BJ (cell line): Measurements from ENCODE around the gene CLEC1A. TPM values are rescaled to one million over a fixed set of nuclear protein-coding genes. Genes with fewer than 3 reads are reported as not detected.

Experiments
- CTCF ChIA-PET: fragments of 350-600 bp; formaldehyde crosslinking; extraction: SDS; loops from one replicate; lab custom pipeline; 2021; ENCODE audit warnings: antibody characterized with exemption, inconsistent platforms; lab: Yijun Ruan, JAX
- POLR2A ChIA-PET: fragments of 300-600 bp; sonication (Branson Sonifier 250); formaldehyde crosslinking; extraction: SDS; loops from one replicate; lab custom pipeline; 2021; ENCODE audit warnings: antibody characterized with exemption; lab: Charles Lee
- DNase-seq: peaks from one replicate; pipeline ENCODE4 v3.0.0-alpha.2; 2011; ENCODE audit warnings: low read depth
- H3K27me3 ChIP-seq: 2 replicates; pipeline ENCODE4 v1.6.0; 2011; ENCODE audit warnings: low read length; ENCODE audit not compliant: control insufficient read depth, insufficient read depth
- H3K36me3 ChIP-seq: 2 replicates; pipeline ENCODE4 v1.5.1; 2011; ENCODE audit warnings: low read length; ENCODE audit not compliant: control insufficient read depth, insufficient read depth
- H3K4me3 ChIP-seq: 2 replicates; pipeline ENCODE4 v1.5.1; 2011; ENCODE audit warnings: low read depth, mild to moderate bottlenecking, control low read depth, low read length
- CTCF ChIP-seq: IDR thresholded peaks from 2 replicates; pipeline ENCODE4 v1.5.1; 2011; ENCODE audit warnings: low read depth, mild to moderate bottlenecking, control low read depth, inconsistent platforms, low read length, moderate library complexity; ENCODE audit not compliant: insufficient read depth
- polyA plus RNA-seq: library from polyadenylated mRNA; depleted of rRNA; stranded (reverse); fragments of >200 nt; gene quantifications from 2 replicates; pipeline ENCODE4 v1.2.3, GENCODE V29; 2011

CLEC1A gene
- polyA plus RNA-seq, 1 experiment = 0.80 TPM

- Histone ChIP-seq H3K4me3 (no peak overlapping the region), H3K27me3 (no peaks in the 10 kb centered on the region), H3K36me3 (no peaks in the 10 kb centered on the region)
- ChIA-PET POLR2A (no interaction called here), CTCF (interaction anchor here (1.0 kb wide), 1 partner anchor 8 kb away, joined by 3 read pairs; no protein-coding TSS in a partner anchor)
- TF ChIP-seq CTCF = no peak
- no peak for DNase-seq
These were observed 2.8 kb downstream of the CLEC1A start for GRCh38 chr12:10095971-10096370.

GRCh38 chr12:10094646-10095395 lies 4.0 kb downstream of the CLEC1A start:
- Histone ChIP-seq H3K27me3 (no peaks in the 10 kb centered on the region), H3K36me3 (no peaks in the 10 kb centered on the region), H3K4me3 (no peak overlapping the region)
- no peak for TF ChIP-seq CTCF
- POLR2A ChIA-PET = no interaction called here
- CTCF ChIA-PET = no interaction called here
- no peak for DNase-seq

GRCh38 chr12:10088955-10089900 lies 9.6 kb downstream of the CLEC1A start:
- Histone ChIP-seq H3K27me3 (no peaks in the 10 kb centered on the region), H3K4me3 (no peak overlapping the region), H3K36me3 (no peaks in the 10 kb centered on the region)
- ChIA-PET POLR2A (no interaction called here), CTCF (interaction anchor here (1.0 to 1.1 kb wide), 2 partner anchors 7 to 12 kb away, joined by 3 to 4 read pairs; no protein-coding TSS in a partner anchor)
- DNase-seq = no peak
- no peak for TF ChIP-seq CTCF

- no peak for TF ChIP-seq CTCF
- Histone ChIP-seq H3K4me3 (no peak overlapping the region), H3K27me3 (no peaks in the 10 kb centered on the region), H3K36me3 (no peaks in the 10 kb centered on the region)
- ChIA-PET CTCF (interaction anchor here (1.0 kb wide), 1 partner anchor 8 kb away, joined by 3 read pairs; no protein-coding TSS in a partner anchor), POLR2A (no interaction called here)
- DNase-seq = no peak
These were observed 10.8 kb downstream of the CLEC1A start for GRCh38 chr12:10088031-10088430.

GRCh38 chr12:10086387-10086786 lies 12.4 kb downstream of the CLEC1A start:
- no peak overlapping the region for H3K4me3 ChIP-seq
- TF ChIP-seq CTCF = no peak
- ChIA-PET CTCF (no interaction called here), POLR2A (no interaction called here)
- no peaks in the 10 kb centered on the region for H3K27me3 ChIP-seq
- no peaks in the 10 kb centered on the region for H3K36me3 ChIP-seq
- no peak for DNase-seq
